Endodermal cell (in vitro differentiated cells): Measurements from ENCODE around the gene TMTC1. TPM values are rescaled to one million over a fixed set of nuclear protein-coding genes. Genes with fewer than 3 reads are reported as not detected.

Experiments used
- DNase-seq: peaks from one replicate; pipeline ENCODE4 v3.0.0-alpha.2; 2017
- H3K27ac ChIP-seq: 2 replicates; pipeline ENCODE4 v1.5.1; 2013; ENCODE audit warnings: mild to moderate bottlenecking, low read depth, low read length, moderate library complexity
- H3K27me3 ChIP-seq: 2 replicates; pipeline ENCODE4 v1.6.1; 2013; ENCODE audit warnings: mild to moderate bottlenecking, low read length, moderate library complexity; ENCODE audit not compliant: insufficient read depth, control insufficient read depth, poor library complexity, severe bottlenecking
- H3K36me3 ChIP-seq: 2 replicates; pipeline ENCODE4 v1.7.0; 2013; ENCODE audit warnings: mild to moderate bottlenecking, low read length, moderate library complexity; ENCODE audit not compliant: control insufficient read depth, insufficient read depth
- H3K4me1 ChIP-seq: one replicate; pipeline ENCODE4 v1.7.0; 2013; ENCODE audit warnings: low read length; ENCODE audit not compliant: control insufficient read depth, insufficient read depth
- H3K4me3 ChIP-seq: 2 replicates; pipeline ENCODE4 v1.5.1; 2013; ENCODE audit warnings: mild to moderate bottlenecking, low read length, moderate library complexity
- H3K9ac ChIP-seq: 2 replicates; pipeline ENCODE4 v1.6.1; 2013; ENCODE audit warnings: mild to moderate bottlenecking, low read length, moderate library complexity; ENCODE audit not compliant: poor library complexity, severe bottlenecking; ENCODE audit errors: extremely low read depth
- H3K9me3 ChIP-seq: 2 replicates; pipeline ENCODE4 v1.6.1; 2013; ENCODE audit warnings: mild to moderate bottlenecking, low read length, moderate library complexity; ENCODE audit not compliant: control insufficient read depth
- H3K27ac Mint-ChIP-seq: 2 replicates; pipeline ENCODE4 v1.8.0; 2020; ENCODE audit warnings: mixed read lengths
- H3K27me3 Mint-ChIP-seq: 2 replicates; pipeline ENCODE4 v1.8.0; 2021; ENCODE audit warnings: mild to moderate bottlenecking, mixed read lengths; ENCODE audit not compliant: insufficient read depth
- H3K36me3 Mint-ChIP-seq: 2 replicates; pipeline ENCODE4 v1.8.0; 2020; ENCODE audit warnings: low read depth, mixed read lengths
- H3K4me1 Mint-ChIP-seq: 2 replicates; pipeline ENCODE4 v1.8.0; 2020; ENCODE audit warnings: mixed read lengths
- H3K4me3 Mint-ChIP-seq: 2 replicates; pipeline ENCODE4 v1.8.0; 2020; ENCODE audit warnings: mild to moderate bottlenecking, moderate library complexity, mixed read lengths
- H3K9me3 Mint-ChIP-seq: 2 replicates; pipeline ENCODE4 v1.8.0; 2020; ENCODE audit warnings: mild to moderate bottlenecking, mixed read lengths
- WGBS, 2 experiments: methylation state at CpG; one replicate each; pipeline versions ENCODE4 v1.1.5 to v1.1.7; 2013; ENCODE audit warnings: missing lambda C conversion rate in 2 of 2, mixed read lengths in 1 of 2; ENCODE audit not compliant: insufficient coverage in 1 of 2, insufficient read length in 1 of 2; 5-methylcytosine and 5-hydroxymethylcytosine counted together
- total RNA-seq, 2 donors: library from RNA; stranded (reverse); fragmentation: NEBNext Ultra II Directional in 1 of 2; extraction: Animal tissue kit (Norgen Biotek cat#: 25700) in 1 of 2; gene quantifications; 2 replicates in 1 of 2; 3 replicates in 1 of 2; pipeline ENCODE4 v1.2.1, GENCODE V29; 2021
- TF ChIP-seq, protein P1 (sequence below): fragments of 200-600 bp; sonication (generic); conservative IDR thresholded peaks from 2 replicates; pipeline ENCODE4 v1.5.0; 2021; ENCODE audit warnings: antibody characterized with exemption, mild to moderate bottlenecking

TMTC1 gene
- total RNA-seq, 2 donors from 2014 or later, result 31.6 to 71.0 TPM

DNA sequence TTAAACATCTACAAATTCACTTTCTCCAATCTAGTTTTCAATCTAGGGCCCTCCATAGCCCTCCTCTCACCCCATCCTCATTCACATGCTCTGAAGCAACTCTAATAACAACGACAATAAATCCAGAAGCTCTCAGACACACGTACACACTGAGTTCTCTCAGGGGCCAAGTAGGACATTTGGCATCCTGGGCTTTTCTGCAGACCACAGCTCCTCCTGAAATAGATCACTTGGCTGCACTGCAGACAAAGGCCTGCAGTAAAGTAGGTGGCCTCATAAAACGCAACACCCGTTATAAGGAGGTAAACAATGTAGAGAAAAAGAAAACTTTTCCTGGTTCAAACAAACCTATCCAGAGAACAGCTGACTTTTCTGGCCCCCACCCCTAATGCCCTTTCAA lies 111.2 kb downstream of the TMTC1 start:
- H3K9me3 ChIP-seq, result no peaks in the 10 kb centered on the region
- no peak for DNase-seq
- H3K27ac Mint-ChIP-seq, result no peak overlapping the region
- H3K9ac ChIP-seq, result no peak overlapping the region
- peaks cover 15% of the 10 kb centered on the region for H3K36me3 Mint-ChIP-seq
- H3K27ac ChIP-seq, result no peak overlapping the region
- H3K27me3 Mint-ChIP-seq, result no peaks in the 10 kb centered on the region
- no peaks in the 10 kb centered on the region for H3K4me1 ChIP-seq
- no peaks in the 10 kb centered on the region for H3K9me3 Mint-ChIP-seq
- TF ChIP-seq, protein P1, sequence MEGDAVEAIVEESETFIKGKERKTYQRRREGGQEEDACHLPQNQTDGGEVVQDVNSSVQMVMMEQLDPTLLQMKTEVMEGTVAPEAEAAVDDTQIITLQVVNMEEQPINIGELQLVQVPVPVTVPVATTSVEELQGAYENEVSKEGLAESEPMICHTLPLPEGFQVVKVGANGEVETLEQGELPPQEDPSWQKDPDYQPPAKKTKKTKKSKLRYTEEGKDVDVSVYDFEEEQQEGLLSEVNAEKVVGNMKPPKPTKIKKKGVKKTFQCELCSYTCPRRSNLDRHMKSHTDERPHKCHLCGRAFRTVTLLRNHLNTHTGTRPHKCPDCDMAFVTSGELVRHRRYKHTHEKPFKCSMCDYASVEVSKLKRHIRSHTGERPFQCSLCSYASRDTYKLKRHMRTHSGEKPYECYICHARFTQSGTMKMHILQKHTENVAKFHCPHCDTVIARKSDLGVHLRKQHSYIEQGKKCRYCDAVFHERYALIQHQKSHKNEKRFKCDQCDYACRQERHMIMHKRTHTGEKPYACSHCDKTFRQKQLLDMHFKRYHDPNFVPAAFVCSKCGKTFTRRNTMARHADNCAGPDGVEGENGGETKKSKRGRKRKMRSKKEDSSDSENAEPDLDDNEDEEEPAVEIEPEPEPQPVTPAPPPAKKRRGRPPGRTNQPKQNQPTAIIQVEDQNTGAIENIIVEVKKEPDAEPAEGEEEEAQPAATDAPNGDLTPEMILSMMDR, result no peak
- no peaks in the 10 kb centered on the region for H3K36me3 ChIP-seq
- WGBS, 2 experiments, result 80 to 95% methylated on average over 1 to 4 of the region's 4 CpGs
- no peaks in the 10 kb centered on the region for H3K27me3 ChIP-seq
- peaks cover 26% of the 10 kb centered on the region for H3K4me1 Mint-ChIP-seq
- H3K4me3 ChIP-seq, result no peak overlapping the region
- H3K4me3 Mint-ChIP-seq, result no peak overlapping the region

DNA sequence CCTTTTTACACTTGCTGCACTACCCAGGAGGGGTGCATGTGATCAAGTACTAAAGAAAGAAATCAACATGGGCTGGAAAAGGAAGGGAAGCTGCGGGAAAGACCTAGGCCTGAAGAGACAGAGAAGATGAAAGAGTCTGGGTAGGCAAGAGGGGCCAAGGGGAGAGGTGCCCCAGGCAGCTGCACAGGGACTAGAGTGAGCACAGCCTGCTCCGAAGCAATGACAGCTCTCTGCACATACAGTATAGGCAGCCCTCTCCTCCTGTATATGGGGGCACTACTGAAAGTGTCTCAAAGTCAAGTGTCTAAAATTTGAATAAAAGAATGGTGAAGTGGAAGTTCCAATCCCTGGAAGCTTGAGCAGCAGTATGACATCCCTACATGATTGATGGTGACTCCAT lies 112.0 kb downstream of the TMTC1 start:
- TF ChIP-seq, protein P1, result no peak
- Histone ChIP-seq H3K27me3 (no peaks in the 10 kb centered on the region), H3K9ac (no peak overlapping the region), H3K36me3 (no peaks in the 10 kb centered on the region), H3K9me3 (peaks cover 4% of the 10 kb centered on the region), H3K4me1 (no peaks in the 10 kb centered on the region), H3K4me3 (no peak overlapping the region), H3K27ac (no peak overlapping the region)
- peaks cover 15% of the 10 kb centered on the region for H3K36me3 Mint-ChIP-seq
- no peaks in the 10 kb centered on the region for H3K9me3 Mint-ChIP-seq
- H3K4me3 Mint-ChIP-seq, result no peak overlapping the region
- no peaks in the 10 kb centered on the region for H3K27me3 Mint-ChIP-seq
- peaks cover 19% of the 10 kb centered on the region for H3K4me1 Mint-ChIP-seq
- H3K27ac Mint-ChIP-seq, result no peak overlapping the region
- 98% methylated on average over 2 of the region's 2 CpGs; no CpG with 5 or more reads in 1 of the 2 experiments for WGBS, 2 experiments
- DNase-seq, result no peak

DNA sequence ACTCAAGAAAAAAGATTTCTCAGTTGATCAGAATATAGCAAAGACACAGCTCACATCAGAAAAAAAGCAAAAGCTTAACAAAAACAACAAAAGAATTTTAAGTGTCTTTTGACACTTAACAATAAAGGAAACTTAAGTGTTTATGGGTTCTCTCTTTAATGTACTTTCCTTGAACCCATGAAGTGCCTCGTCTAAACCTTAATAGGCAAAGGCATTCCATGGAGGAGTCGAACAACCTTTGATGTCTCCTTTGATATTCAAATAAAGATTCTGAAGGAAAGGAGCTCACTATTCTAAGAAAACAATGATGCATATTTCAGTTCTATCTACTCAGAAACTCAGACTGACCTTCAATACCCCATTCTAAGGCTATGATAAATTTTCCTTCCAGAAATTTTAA lies 116.7 kb downstream of the TMTC1 start:
- DNase-seq, result no peak
- H3K36me3 ChIP-seq, result no peaks in the 10 kb centered on the region
- Mint-ChIP-seq H3K27me3 (no peaks in the 10 kb centered on the region), H3K36me3 (peaks cover 38% of the 10 kb centered on the region), H3K9me3 (no peaks in the 10 kb centered on the region), H3K4me1 (peaks cover 12% of the 10 kb centered on the region), H3K4me3 (no peak overlapping the region), H3K27ac (no peak overlapping the region)
- H3K9ac ChIP-seq, result no peak overlapping the region
- no peak overlapping the region for H3K27ac ChIP-seq
- 59 to 65% methylated on average over 2 of the region's 2 CpGs for WGBS, 2 experiments
- H3K9me3 ChIP-seq, result peaks cover 8% of the 10 kb centered on the region
- no peak overlapping the region for H3K4me3 ChIP-seq
- no peaks in the 10 kb centered on the region for H3K4me1 ChIP-seq
- TF ChIP-seq, protein P1, result no peak
- H3K27me3 ChIP-seq, result no peaks in the 10 kb centered on the region
